Stimulated activated CD4-positive, alpha-beta T cell treated with anti-CD3 and anti-CD28 coated beads, Interleukin-1b, Interleukin-23, amount 100 ng/mL, for 24 hours (primary cell): Measurements from ENCODE around the gene ACAD8.
"Not testable (repeated sequence)": the region's sequence is repeated elsewhere in the genome, so short reads cannot be mapped to it uniquely, and the experiment has no call there.

Experiments used
- DNase-seq, 4 experiments: peaks; one replicate each; pipeline ENCODE4 v3.0.0-alpha.2; 2020; ENCODE audit warnings: low read depth in 4 of 4, low spot score in 1 of 4

The ACAD8 gene

DNA sequence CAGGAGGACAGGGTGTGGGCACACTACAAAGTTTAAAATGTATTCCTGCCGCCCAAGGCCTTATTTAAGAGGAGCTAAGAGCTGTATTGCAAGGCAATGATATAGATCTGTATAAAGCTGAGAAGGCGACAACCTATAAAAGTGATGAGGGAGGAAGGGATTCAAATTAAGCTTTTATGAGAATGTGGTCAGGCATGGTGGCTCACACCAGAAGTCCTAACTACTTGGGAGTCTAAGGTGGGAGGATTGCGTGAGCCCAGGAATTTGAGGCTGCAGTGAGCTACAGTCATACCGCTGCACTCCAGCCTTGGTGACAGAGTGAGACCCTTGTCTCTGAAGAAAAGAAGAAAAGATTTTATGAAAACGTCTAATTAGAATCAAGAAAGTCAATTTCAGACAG is 13.1 kb downstream of the ACAD8 start:
- no peak for DNase-seq

DNA sequence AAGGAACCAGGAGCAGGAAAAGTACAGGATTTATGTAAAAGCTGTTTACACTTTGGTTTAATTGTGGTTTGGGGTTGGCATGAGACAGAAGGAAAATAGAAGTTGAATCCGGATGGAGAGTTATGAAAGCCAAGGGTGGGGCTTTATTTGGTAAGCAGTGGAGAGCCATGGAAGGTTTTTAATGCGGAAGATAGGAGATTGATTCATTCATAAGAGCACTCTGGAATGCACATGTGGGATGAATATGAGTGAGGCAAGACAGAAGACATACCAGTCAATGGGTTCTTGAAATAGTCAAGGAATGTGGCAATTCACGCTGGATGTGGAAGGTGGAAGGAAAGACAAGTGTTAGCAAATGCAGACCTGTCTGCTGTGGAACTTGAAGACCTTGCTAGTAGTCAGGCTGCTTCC is 13.5 kb downstream of the ACAD8 start:
- no peak for DNase-seq

DNA sequence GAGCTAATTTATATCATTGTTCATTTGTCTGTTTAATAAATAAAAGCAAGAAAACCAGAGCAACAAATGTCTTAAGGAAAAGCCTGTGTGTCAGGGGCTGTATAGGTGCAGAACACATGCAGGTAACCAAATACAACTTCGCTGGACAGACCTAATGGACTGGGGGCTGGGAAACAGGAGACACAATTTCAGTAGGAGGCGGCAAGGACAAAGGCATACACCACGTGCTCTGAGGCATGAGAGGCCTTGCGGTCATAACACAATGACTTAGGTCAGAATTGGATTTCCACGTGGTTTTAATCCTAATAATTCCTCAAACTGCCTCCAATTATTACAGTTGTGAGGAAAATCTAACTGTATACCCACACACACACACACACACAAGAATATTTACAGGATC is 14.1 kb downstream of the ACAD8 start:
- no peak for DNase-seq

DNA sequence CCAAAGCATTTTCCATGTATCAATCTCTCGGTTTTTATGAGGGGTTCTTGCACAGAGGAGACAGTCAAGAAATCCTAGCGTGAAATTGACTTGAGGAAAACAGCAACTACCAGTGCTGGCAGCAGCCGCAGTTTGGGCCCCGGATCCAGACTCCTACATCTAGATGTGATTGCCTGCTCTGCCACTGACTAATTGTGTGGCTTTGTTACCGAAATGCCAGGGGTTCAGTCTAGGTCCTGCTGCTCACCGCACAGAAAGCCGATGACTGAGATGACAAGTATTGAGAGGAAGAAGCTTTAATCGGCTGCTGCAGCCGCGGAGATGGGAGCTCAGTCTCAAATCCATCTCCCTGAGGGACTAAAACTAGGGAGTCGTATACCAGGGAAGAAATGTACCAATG is 14.6 kb downstream of the ACAD8 start:
- DNase-seq, result no peak

DNA sequence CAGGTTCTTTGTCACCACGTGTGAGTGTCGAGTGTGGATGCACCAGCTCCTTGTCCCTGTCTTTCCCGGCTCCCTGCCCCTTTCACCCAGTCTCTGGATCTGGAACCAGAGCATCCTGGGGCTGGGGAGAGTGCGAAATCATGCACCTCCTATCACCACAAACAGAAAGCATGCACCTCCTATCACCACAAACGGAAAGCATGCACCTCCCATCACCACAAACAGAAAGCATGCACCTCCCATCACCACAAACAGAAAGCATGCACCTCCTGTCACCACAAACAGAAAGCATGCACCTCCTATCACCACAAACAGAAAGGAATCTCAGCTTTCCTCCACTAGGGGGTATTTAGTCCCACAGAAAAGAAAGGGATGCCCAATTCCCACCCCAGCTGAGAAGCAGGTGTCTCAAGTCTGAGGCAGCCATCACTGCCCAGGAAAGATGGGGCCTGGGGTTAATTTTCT is 16.9 kb downstream of the ACAD8 start:
- no peak for DNase-seq

DNA sequence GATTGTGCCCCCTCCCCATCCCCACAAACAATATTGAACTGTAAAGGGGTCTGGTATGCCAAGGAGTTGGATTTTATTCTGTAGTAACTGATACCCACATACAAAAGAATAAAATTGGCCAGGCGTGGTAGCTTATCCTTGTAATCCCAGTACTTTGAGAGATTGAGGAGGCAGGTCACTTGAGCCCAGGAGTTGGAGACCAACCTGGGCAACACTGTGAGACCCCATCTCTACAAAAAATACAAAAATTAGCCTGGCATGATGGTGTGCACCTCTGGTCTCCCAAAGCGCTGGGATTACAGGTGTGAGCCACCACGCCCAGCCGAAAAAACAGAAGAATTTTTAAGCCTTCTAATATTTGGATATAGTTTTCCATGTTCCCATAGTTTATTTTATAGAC is 18.6 kb downstream of the ACAD8 start:
- no peak for DNase-seq

DNA sequence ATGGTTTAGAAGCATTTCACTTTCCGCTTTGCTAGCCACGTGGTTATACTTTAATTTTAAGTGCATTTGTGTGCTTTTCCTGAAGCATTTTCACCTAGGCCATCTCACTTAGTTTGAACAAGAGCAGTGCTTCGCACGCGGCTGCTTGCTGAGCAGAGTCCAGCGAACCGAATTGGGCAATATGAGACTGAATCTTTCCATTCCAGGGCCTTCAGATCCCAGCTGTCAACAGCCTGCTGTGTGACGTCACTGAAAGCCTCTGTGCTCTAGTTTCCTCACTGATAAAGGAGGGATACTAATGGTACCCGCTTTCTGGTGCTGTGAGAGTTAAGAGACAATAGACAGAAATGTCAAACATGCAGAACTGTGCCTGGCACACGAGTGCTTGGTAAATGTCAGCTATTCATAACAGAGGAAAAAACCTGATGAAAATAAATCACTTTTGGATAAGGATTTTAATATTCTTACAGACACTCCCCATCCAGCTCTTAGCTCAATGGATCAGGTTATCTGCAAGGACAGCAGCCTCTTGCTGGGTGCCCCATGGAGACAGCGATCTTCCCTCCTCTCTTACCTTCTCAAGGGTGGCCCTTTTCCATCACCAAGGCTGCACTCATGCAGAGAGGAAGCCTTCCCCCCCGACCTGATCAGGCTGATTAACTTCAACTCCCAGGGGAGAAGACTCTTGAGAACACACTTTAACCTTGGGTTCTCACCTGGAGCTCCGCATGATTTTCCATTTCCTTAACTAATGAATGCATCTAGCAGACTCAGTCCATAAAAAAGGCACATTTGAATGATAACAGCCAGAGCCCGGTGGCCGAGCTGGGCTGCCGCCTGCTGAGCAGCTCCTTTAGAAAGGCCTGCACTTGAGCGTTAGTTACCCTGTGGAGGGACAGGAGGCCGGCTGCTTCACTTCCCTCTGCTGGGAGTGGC is 19.3 kb downstream of the ACAD8 start:
- DNase-seq, result no peak

DNA sequence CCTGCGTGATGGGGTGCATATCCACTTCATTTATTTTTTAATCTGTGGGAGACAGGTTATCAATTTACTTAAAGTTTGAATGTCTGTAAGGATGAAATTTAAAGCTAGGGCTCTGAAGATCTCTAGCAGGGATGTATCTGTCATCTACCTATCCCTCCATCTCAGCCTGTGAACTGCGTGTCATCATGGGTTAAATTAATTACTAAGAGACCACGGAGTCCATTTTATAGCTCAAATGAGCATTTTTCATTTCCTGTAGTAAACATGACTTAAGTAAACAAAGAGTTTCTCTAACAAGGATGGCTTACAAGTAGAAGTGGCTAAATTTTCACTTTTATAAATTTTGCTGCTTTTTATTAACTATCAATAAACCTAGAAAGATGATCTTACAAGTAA is 19.9 kb downstream of the ACAD8 start:
- DNase-seq, result no peak

DNA sequence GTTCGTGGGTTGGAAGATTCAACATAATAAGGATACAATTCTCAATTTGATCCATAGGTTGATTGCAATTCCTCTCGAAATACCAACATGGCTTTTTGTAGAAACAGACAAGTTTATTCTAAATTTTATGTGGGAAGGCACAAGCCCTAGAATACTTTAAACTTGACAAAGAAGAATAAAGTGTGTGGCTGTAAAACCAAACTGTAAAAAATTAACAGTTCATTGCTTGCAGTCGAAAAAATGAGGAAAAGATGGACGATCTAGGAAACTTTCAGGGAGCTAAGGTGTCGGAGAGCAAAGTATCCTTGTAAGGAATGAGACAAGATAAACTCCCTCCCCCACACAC is 21.8 kb downstream of the ACAD8 start:
- no peak for DNase-seq

DNA sequence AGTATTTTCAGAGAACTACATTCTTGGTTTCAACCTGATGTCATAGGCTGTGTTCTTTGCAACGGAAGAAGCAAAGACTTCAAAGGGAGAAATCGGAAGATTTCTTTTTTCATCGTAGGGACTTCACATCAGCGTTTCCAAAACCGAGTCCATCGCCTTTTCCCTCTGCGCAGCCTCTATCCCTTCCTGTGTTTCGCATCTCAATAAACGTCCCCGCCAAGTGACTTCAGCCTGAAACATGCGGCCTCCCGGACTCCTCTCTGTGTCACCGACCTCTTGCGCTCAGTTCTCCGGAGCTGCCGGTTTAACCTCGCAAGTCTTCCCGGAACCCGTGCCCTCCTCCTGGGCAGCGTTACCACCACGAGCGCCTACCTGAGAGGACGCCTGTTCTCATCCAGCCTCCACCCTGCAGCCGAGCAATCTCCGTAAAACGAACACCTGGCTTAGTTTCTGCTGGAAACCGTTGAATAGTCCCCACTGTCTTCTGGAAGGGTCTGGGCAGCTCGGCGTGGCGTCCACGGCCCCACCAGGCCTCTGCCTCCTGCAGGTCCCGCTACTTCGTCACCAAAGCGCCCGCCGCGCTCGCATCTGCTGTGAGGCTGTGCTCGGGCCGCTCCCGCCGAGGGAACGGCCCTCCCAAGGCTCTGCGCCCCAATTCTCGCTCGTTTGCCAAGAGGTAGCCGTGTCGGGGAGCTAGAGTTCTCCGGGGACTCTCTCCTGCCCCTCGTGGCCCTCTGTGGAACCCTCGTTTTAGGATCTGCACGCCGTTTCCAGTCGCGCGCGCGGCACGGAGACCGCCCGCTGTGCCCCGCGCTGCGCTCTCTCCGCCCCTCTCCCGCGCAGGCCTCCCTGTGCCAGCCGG is 22.4 kb downstream of the ACAD8 start, which contains the start of gene GLB1L3:
Gene GLB1L3, plus strand, starts transcription at position 846 of the 862 bp plus-strand sequence. CDS start 362 bp downstream, outside the sequence.
- peak; percentile 56 to 71 (median 64) for DNase-seq

DNA sequence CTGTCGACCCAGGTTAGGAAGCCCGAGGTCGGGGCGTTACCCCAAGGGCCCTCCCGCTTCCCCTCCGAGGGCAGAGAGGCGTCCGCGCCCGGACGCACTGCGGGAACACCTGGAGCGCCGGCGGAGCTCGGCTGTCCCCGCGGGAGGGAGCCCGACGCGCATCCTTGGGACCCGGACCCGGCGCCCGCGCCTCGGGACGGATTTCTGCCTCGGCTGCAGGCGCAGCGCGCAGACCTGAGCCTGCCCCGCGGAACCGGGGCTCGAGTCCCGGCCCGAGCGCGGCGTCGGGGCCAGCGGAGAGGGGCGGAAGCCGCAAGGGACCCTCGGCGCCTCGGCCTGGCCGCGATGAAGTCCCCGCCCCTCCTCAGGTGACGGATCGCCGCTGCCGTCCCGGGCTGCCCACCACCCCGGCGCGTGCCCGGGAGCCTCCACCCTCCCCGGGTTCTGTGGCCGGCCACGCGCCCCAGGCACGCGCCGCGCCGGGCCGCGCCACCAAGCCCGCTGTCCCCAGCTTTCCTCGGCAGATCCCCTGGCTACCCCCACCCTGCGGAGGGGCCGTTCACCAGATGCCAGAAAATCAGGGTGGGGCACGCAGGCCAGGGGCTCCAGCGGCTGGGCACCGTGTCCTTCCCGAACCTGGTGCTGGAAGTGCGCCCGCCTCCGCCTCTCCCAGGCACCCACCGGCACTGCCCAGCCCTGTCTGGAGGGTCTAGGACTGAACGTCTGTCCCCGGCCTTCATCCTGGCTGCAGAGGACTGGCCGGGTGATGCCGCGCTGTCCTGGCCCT is 23.2 kb downstream of the ACAD8 start:
- no peak for DNase-seq

DNA sequence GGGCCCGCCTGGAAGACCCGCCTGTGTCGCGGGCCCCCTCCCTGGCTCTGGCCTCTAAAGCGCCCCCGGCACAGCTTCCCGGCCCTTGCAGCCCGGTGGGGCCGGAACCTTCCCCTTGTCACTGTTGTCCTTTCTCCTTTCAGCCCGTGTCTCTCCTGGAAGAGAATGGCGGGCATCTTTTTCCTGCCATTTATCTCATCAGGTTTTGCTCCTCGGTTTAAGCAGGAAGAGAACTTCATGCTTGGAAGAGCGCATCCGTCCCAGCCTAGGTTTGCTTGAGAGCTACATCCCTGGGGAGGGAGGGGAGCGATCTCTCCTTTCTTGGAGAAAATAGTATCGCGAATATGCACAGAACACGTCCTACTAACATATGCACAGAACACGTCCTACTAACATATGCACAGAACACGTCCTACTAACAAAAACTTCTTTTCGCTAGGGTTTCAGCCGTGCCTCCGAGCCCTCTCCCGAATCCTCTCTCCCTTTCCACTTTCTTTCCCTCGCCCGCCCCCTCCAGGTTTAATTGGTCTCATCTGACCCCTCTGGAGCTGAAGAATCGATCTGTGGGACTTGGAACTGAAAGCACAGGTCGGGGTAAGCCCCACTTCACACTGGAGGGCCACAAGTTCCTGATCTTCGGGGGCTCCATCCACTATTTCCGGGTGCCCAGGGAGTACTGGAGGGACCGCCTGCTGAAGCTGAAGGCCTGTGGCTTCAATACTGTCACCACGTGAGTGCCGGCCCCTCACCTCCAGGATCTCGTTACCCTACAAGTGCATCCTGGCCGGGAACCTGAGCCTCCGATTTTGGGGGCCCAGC is 24.0 kb downstream of the ACAD8 start:
- no peak for DNase-seq

DNA sequence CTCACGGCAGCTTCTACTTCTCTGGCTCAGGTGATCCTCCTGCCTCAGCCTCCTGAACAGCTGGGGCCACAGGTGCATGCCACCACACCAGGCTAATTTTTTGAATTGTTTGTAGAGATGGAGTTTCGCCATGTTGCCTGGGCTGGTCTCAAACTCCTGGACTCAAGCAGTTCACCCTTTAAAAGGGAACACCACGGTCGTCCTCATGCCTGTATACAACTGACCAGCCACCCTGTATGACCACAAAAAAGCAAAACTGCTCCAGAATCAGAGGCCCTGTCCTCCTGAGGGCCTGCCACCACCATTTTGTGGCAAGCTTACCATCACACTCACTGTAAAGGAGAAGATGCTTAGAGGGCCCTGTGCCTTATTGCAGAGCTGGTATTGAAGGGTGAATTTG is 25.0 kb downstream of the ACAD8 start:
- DNase-seq, result no peak

DNA sequence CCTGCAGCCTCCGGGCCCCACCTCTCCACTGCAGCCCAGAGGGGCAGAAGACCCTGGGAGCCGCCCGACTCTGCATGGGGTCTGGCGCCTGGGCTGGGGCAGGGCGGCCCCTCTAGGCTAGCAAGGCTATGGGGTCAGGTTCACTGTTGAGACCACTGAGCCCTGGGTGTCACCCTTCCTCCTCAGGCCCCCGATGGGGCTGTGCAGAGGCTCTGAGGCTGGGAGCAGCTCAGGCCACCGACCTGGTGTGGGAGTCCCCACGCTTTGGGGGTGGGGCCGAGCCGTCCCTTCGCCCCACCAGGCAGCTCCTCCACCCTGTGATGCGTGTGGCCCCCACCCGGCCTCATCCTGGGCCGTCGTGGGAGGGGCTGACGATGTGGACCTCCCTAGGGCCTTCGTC is 28.3 kb downstream of the ACAD8 start:
- DNase-seq, result not testable (repeated sequence)

DNA sequence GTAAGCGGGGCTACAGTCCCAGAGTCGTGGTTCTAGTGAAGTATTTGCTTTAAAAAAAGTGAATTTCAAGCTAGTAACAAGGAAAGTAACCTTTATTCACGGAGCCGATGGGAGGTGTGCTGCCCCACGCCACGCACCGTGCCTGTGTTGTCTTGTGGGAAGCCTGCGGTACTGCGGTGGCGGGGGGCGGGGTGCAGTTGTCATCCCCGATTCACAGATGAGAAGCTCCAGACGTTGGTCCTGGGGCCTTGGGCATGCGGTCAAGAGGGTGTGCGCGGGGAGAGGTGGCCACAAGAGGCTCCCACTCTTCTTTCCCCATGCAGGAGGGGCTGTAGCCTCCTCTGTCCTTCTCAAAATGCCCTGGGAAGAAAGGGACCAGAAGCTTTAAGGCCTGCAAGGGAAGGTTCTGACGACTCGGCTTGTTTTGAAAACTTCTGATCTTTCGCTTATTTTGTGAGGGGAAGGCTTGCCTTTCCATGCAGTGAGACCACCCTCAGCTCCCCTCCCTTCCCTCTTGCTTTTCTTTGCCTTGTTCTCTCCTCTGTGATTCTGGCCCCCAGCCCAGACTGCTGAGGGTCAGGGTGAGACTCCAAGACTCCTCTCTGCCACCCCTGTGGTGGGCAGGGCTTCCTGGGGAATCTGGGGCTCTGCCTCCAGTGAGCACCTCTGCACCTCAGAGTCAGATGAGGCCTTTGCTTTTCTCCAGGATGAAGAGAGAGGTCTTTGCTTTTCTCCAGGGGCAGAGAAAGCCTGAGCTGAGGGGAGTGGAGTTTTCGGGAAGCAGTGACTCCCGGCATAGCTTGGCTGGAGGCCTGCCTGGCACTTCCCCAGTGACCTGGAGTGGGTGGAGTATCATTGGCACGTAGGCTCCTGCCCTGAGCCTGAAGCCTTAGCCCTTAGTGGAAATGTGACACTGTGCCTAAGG is 29.0 kb downstream of the ACAD8 start:
- no peak for DNase-seq

DNA sequence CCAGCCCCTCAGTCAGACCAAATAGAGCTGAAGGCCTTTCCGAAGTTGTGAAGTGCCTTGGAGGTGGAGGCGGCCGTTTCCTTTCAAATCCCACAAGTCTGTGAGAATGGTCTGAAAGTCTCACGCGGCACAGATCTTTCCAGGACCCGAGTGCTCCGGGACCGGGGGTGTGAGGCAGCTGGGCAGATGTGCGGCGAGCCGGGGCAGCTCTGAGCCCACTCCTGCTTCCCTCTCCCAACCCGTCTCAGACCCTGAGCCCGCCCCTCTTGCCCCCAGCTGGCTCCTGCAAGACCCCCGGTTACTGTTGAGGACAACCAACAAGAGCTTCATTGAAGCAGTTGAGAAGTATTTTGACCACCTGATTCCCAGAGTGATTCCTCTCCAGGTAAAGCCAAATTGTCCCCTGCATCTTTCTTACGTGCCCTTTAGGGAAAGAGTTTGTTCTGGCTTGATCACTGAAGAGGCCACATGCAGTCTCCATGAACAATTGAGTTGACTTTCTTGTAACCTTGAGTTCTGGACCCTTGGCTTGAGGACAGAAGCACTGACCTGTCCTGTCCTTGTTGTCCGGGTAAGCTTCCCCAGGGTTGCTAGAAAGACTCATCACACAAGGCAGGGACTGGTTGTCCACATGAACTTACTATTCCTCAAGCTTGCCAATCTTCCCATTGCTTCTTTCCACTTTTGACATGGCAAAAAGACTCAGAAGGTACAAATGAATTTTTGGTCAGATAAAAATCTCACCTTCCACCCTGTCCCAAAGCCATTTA is 30.3 kb downstream of the ACAD8 start:
- DNase-seq, result no peak

DNA sequence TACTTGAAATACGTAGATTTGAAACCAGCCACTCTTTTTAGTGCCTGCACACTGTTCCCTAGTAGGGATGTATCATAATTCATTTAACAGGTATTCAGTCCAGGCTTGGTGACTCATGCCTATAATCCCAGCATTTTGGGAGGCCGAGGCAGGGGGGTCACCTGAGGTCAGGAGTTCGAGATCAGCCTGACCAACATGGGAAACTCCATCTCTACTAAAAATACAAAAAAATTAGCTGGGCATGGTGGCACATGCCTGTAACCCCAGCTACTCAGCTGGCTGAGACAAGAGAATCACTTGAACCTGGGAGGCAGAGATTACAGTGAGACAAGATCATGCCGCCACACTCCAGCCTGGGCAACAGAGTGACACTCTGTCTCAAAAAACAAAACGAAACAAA is 31.0 kb downstream of the ACAD8 start:
- DNase-seq, result not testable (repeated sequence)

DNA sequence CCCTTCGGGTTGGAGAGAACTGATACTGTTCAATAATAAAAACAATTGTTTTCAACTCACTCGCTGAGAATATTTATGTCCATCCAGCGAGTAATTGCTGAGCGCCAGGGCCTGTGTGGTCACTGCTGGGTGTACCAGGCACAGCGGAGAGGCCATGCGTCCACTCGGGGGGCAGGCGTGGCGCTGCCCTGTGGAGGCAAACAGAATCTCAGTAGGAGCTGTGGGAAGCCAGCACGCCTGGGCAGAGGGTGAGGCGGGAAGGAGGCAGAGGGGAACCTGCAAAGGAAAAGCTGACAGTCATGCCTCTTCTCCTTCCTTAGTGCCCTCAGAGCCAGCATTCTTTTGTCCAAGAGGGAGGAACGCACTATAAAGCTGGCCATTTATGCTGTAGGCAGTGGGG is 34.2 kb downstream of the ACAD8 start:
- no peak for DNase-seq

DNA sequence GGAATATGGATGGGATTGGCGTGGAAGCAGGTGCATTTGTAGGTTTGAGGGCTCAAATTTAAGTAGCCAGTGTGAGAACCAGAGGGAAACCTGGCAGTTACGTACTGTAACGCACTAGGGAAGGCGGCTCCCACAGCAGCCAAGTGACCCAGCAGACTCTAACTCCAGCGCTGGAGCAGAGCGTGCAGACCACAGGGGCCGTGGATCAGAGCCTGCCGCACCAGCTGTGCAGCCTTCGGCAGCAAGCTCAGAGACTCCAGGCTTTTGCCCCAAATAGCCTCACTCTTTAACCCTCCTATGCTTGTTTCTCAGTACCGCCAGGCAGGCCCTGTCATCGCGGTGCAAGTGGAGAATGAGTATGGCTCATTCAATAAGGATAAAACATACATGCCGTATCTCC is 35.1 kb downstream of the ACAD8 start:
- DNase-seq, result no peak
